ENCODE measurements around the gene TSPAN1.

DNA sequence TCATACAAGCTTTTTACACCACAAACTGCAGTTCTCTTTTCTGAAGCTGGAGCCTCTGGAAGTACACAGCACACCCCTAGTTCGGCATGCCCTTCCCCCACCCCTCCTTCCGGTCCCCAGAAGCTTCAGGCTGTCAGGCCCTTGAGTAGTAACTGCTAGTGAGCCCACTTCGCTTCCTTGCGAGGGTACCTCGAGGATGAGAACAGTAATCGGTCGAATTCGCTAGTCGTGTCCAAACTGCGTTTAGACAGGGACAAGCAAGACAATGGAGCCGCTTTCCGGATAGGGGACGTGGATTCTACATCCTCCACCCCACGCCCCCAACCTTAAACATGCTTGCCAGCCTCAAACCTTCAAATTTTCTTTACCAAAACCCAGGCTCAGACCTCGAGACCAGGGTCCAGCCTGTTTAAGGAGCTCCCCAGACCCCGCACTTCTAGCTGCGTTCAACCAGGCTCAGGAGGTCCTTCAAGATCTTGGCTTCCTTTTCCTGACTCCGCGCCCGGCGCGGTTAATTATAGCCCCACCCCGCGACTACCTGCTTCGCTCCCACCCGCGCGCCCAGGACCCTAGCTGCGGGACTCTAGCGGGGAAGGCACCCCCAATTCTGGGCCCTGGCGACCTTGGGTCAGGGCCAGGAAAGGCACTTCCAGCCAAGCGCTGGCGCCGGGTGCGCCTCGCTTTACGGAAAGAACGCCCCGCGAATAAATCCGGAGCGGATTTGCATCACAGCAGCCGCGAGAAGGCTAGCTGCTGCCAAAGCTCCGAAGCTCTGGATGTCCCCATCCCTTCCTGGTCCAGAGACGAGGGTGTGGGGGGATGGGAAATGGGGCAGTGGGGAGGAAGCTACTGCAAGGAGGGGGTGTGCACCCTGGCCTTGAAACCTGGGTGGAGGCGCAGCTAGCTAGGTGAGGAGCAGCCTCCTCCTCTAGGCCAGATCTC lies 8.1 kb upstream of the TSPAN1 start:
- TF ChIP-seq CTCF (IDR thresholded peaks at IDR 0.05; ENCODE audit: low read depth, low read length) (no peak), MAX (IDR thresholded peaks at IDR 0.05; ENCODE audit: low read depth, low read length) (no peak), MYC (IDR thresholded peaks at IDR 0.05; ENCODE audit: low read depth, low read length) (no peak)

All from NB4 (cell line).